Measurements from ENCODE around the gene EPHB6. TPM values are rescaled to one million over a fixed set of nuclear protein-coding genes. Genes with fewer than 3 reads are reported as not detected.

The EPHB6 gene
- total RNA-seq, 1 experiment from 2014 or later: 12.6 TPM

- TF ChIP-seq CTCF (IDR thresholded peaks at IDR 0.05 in 2 of 3, conservative IDR thresholded peaks at IDR 0.05 in 1 of 3; ENCODE audit: borderline replicate concordance in 1 of 3, insufficient read depth in 1 of 3, low read depth in 2 of 3, low read length in 2 of 3): no peak
- no peak for TF ChIP-seq POLR2A (IDR thresholded peaks at IDR 0.05; ENCODE audit: borderline replicate concordance, extremely low read depth, insufficient read depth, insufficient read length)
Observed at GRCh38 chr7:142905759-142906158, 50.9 kb downstream of the EPHB6 start (continued).

- no peak for DNase-seq (ENCODE audit: low read depth, low spot score)
- intact Hi-C loops (cut with micrococcal nuclease): no loop called here
- no peaks in the 10 kb centered on the region for H3K36me3 ChIP-seq (ENCODE audit: control insufficient read depth in 1 of 2, insufficient read depth in 2 of 2, low read length in 2 of 2)
- no TSS peak for BruUV-seq (replicated peaks)
- POLR2A ChIA-PET: no interaction called here
- CTCF ChIA-PET: no interaction called here
- no peaks in the 10 kb centered on the region for H3K9me3 ChIP-seq (ENCODE audit: control insufficient read depth in 1 of 2, insufficient read depth in 1 of 2, low read depth in 1 of 2, low read length in 2 of 2)
- no peaks in the 10 kb centered on the region for H3K4me1 ChIP-seq (ENCODE audit: control insufficient read depth in 1 of 2, insufficient read depth in 2 of 2, low read length in 2 of 2)
- RAD21 ChIA-PET (ENCODE audit: low non-redundant PET in 1 of 2, low total read pairs in 2 of 2, uncharacterized antibody in 2 of 2, unreplicated experiment in 2 of 2): no interaction called here
- no peak overlapping the region for H3K9ac ChIP-seq (ENCODE audit: low read length)
- H3K27me3 ChIP-seq (ENCODE audit: insufficient read depth, low read length): peaks cover 5% of the 10 kb centered on the region
- no peak overlapping the region for H3K4me2 ChIP-seq (ENCODE audit: low read length)
- H3K4me3 ChIP-seq (replicated peaks in 1 of 2; ENCODE audit: low read depth in 1 of 2, low read length in 2 of 2): no peak overlapping the region
- no peaks in the 10 kb centered on the region for H3K9me2 ChIP-seq (ENCODE audit: insufficient read depth)
- TF ChIP-seq RAD21 (IDR thresholded peaks at IDR 0.05; ENCODE audit: low read depth) (no peak), POLR2AphosphoS5 (IDR thresholded peaks at IDR 0.05; ENCODE audit: low read depth, low read length) (no peak), ZBTB33 (IDR thresholded peaks at IDR 0.05; ENCODE audit: extremely low read depth, insufficient replicate concordance, low read length) (no peak), EZH2 (IDR thresholded peaks at IDR 0.05) (no peak), YY1 (IDR thresholded peaks at IDR 0.05; ENCODE audit: extremely low read depth, insufficient replicate concordance, low read depth, low read length) (no peak), SIN3A (IDR thresholded peaks at IDR 0.05; ENCODE audit: low read depth) (no peak), REST (IDR thresholded peaks at IDR 0.05; ENCODE audit: low read depth) (no peak), ZFX (IDR thresholded peaks at IDR 0.05) (no peak), ELF1 (IDR thresholded peaks at IDR 0.05; ENCODE audit: borderline replicate concordance, low read depth) (no peak), FOSL1 (IDR thresholded peaks at IDR 0.05; ENCODE audit: low read depth) (no peak), TCF7L2 (IDR thresholded peaks at IDR 0.05; ENCODE audit: borderline replicate concordance, extremely low read depth, insufficient read depth, insufficient read length) (no peak), ATF3 (IDR thresholded peaks at IDR 0.05) (no peak)
- H4K20me1 ChIP-seq (ENCODE audit: insufficient read depth): no peaks in the 10 kb centered on the region
- no peaks in the 10 kb centered on the region for H3K79me2 ChIP-seq (ENCODE audit: insufficient read depth, low read length)
- ATAC-seq: no peak
- H3K27ac ChIP-seq (ENCODE audit: low read depth, low read length): no peak overlapping the region
- no peak overlapping the region for H2AFZ ChIP-seq (ENCODE audit: low read depth, low read length, poor library complexity, severe bottlenecking)
Observed at GRCh38 chr7:142906643-142907042, 51.8 kb downstream of the EPHB6 start.
